ENCODE measurements around the gene COL16A1.

COL16A1 gene

GRCh38 chr1:31706384-31707058 lies 2.7 kb upstream of the COL16A1 start:
- Mint-ChIP-seq H3K27me3 (peaks cover 77% of the 10 kb centered on the region), H3K27ac (no peak overlapping the region), H3K4me1 (ENCODE audit: low read depth) (peaks cover 26% of the 10 kb centered on the region), H3K4me3 (no peak overlapping the region), H3K9me3 (no peaks in the 10 kb centered on the region), H3K36me3 (ENCODE audit: low read depth) (no peaks in the 10 kb centered on the region)
- intact Hi-C loops (cut with micrococcal nuclease), result no loop called here

- Mint-ChIP-seq H3K9me3 (no peaks in the 10 kb centered on the region), H3K4me3 (no peak overlapping the region), H3K36me3 (ENCODE audit: low read depth) (no peaks in the 10 kb centered on the region), H3K27ac (no peak overlapping the region), H3K4me1 (ENCODE audit: low read depth) (peaks cover 26% of the 10 kb centered on the region), H3K27me3 (peaks cover 78% of the 10 kb centered on the region)
- intact Hi-C loops (cut with micrococcal nuclease), result no loop called here
Measured at GRCh38 chr1:31705080-31705866, 1.5 kb upstream of the COL16A1 start.

- Mint-ChIP-seq H3K27me3 (peaks cover 76% of the 10 kb centered on the region), H3K4me1 (ENCODE audit: low read depth) (peaks cover 26% of the 10 kb centered on the region), H3K27ac (no peak overlapping the region), H3K4me3 (no peak overlapping the region), H3K36me3 (ENCODE audit: low read depth) (no peaks in the 10 kb centered on the region), H3K9me3 (no peaks in the 10 kb centered on the region)
- intact Hi-C loops (cut with micrococcal nuclease), result no loop called here
Measured at GRCh38 chr1:31704271-31705079, 658 bp upstream of the COL16A1 start.

- H3K4me3 Mint-ChIP-seq, result no peak overlapping the region
- intact Hi-C loops (cut with micrococcal nuclease), result no loop called here
- H3K36me3 Mint-ChIP-seq (ENCODE audit: low read depth), result no peaks in the 10 kb centered on the region
- H3K4me1 Mint-ChIP-seq (ENCODE audit: low read depth), result peaks cover 24% of the 10 kb centered on the region
- no peak overlapping the region for H3K27ac Mint-ChIP-seq
- H3K27me3 Mint-ChIP-seq, result peaks cover 63% of the 10 kb centered on the region
- H3K9me3 Mint-ChIP-seq, result no peaks in the 10 kb centered on the region
Measured at GRCh38 chr1:31702836-31703404, 897 bp downstream of the COL16A1 start.

GRCh38 chr1:31701091-31701736 lies 2.6 kb downstream of the COL16A1 start:
- H3K27ac Mint-ChIP-seq, result no peak overlapping the region
- H3K27me3 Mint-ChIP-seq, result peaks cover 56% of the 10 kb centered on the region
- peaks cover 12% of the 10 kb centered on the region for H3K4me1 Mint-ChIP-seq (ENCODE audit: low read depth)
- no peaks in the 10 kb centered on the region for H3K36me3 Mint-ChIP-seq (ENCODE audit: low read depth)
- intact Hi-C loops (cut with micrococcal nuclease), result no loop called here
- no peaks in the 10 kb centered on the region for H3K9me3 Mint-ChIP-seq
- H3K4me3 Mint-ChIP-seq, result no peak overlapping the region

- intact Hi-C loops (cut with micrococcal nuclease), result no loop called here
- H3K36me3 Mint-ChIP-seq (ENCODE audit: low read depth), result no peaks in the 10 kb centered on the region
- H3K27ac Mint-ChIP-seq, result no peak overlapping the region
- peaks cover 51% of the 10 kb centered on the region for H3K27me3 Mint-ChIP-seq
- no peaks in the 10 kb centered on the region for H3K9me3 Mint-ChIP-seq
- H3K4me1 Mint-ChIP-seq (ENCODE audit: low read depth), result peaks cover 11% of the 10 kb centered on the region
- H3K4me3 Mint-ChIP-seq, result no peak overlapping the region
Measured at GRCh38 chr1:31700468-31701090, 3.2 kb downstream of the COL16A1 start.

GRCh38 chr1:31699341-31699891 lies 4.4 kb downstream of the COL16A1 start:
- H3K4me3 Mint-ChIP-seq, result no peak overlapping the region
- H3K36me3 Mint-ChIP-seq (ENCODE audit: low read depth), result no peaks in the 10 kb centered on the region
- no peaks in the 10 kb centered on the region for H3K4me1 Mint-ChIP-seq (ENCODE audit: low read depth)
- H3K27me3 Mint-ChIP-seq, result peaks cover 40% of the 10 kb centered on the region
- no peak overlapping the region for H3K27ac Mint-ChIP-seq
- intact Hi-C loops (cut with micrococcal nuclease), result no loop called here
- no peaks in the 10 kb centered on the region for H3K9me3 Mint-ChIP-seq

GRCh38 chr1:31697369-31697984 lies 6.3 kb downstream of the COL16A1 start:
- intact Hi-C loops (cut with micrococcal nuclease), result no loop called here
- no peaks in the 10 kb centered on the region for H3K36me3 Mint-ChIP-seq (ENCODE audit: low read depth)
- H3K4me3 Mint-ChIP-seq, result no peak overlapping the region
- no peak overlapping the region for H3K27ac Mint-ChIP-seq
- H3K4me1 Mint-ChIP-seq (ENCODE audit: low read depth), result no peaks in the 10 kb centered on the region
- no peaks in the 10 kb centered on the region for H3K9me3 Mint-ChIP-seq
- peaks cover 24% of the 10 kb centered on the region for H3K27me3 Mint-ChIP-seq

- H3K36me3 Mint-ChIP-seq (ENCODE audit: low read depth), result no peaks in the 10 kb centered on the region
- H3K4me3 Mint-ChIP-seq, result no peak overlapping the region
- H3K27me3 Mint-ChIP-seq, result peaks cover 14% of the 10 kb centered on the region
- H3K9me3 Mint-ChIP-seq, result no peaks in the 10 kb centered on the region
- H3K27ac Mint-ChIP-seq, result no peak overlapping the region
- H3K4me1 Mint-ChIP-seq (ENCODE audit: low read depth), result no peaks in the 10 kb centered on the region
- intact Hi-C loops (cut with micrococcal nuclease), result no loop called here
Measured at GRCh38 chr1:31696242-31696641, 7.6 kb downstream of the COL16A1 start.

- no peaks in the 10 kb centered on the region for H3K36me3 Mint-ChIP-seq (ENCODE audit: low read depth)
- peaks cover 11% of the 10 kb centered on the region for H3K27me3 Mint-ChIP-seq
- H3K4me3 Mint-ChIP-seq, result no peak overlapping the region
- H3K4me1 Mint-ChIP-seq (ENCODE audit: low read depth), result no peaks in the 10 kb centered on the region
- H3K27ac Mint-ChIP-seq, result no peak overlapping the region
- H3K9me3 Mint-ChIP-seq, result no peaks in the 10 kb centered on the region
- intact Hi-C loops (cut with micrococcal nuclease), result no loop called here
Measured at GRCh38 chr1:31695327-31695726, 8.5 kb downstream of the COL16A1 start.

- H3K36me3 Mint-ChIP-seq (ENCODE audit: low read depth), result no peaks in the 10 kb centered on the region
- no peaks in the 10 kb centered on the region for H3K9me3 Mint-ChIP-seq
- H3K27me3 Mint-ChIP-seq, result peaks cover 11% of the 10 kb centered on the region
- peaks cover under 1% of the 10 kb centered on the region for H3K4me1 Mint-ChIP-seq (ENCODE audit: low read depth)
- intact Hi-C loops (cut with micrococcal nuclease), result no loop called here
- no peak overlapping the region for H3K27ac Mint-ChIP-seq
- no peak overlapping the region for H3K4me3 Mint-ChIP-seq
Measured at GRCh38 chr1:31694964-31695313, 8.9 kb downstream of the COL16A1 start.

GRCh38 chr1:31694069-31694963 lies 9.5 kb downstream of the COL16A1 start:
- Mint-ChIP-seq H3K4me3 (no peak overlapping the region), H3K27me3 (peaks cover 8% of the 10 kb centered on the region), H3K9me3 (no peaks in the 10 kb centered on the region), H3K27ac (no peak overlapping the region), H3K36me3 (ENCODE audit: low read depth) (no peaks in the 10 kb centered on the region), H3K4me1 (ENCODE audit: low read depth) (peaks cover 4% of the 10 kb centered on the region)
- intact Hi-C loops (cut with micrococcal nuclease), result no loop called here
